CD4-positive, alpha-beta T cell treated with Interferon alpha-2 for 1 hour (primary cell): Measurements from ENCODE around the gene ZNF611.
"Not testable (repeated sequence)": the region's sequence is repeated elsewhere in the genome, so short reads cannot be mapped to it uniquely, and the experiment has no call there.

ENCODE experiments used
- DNase-seq, 2 donors: peaks; one replicate each; pipeline ENCODE4 v3.0.0-alpha.2; 2020 to 2022

ZNF611 gene

GRCh38 chr19:52715902-52716301 lies 18.9 kb downstream of the ZNF611 start:
- DNase-seq, result peak; percentile 26 to 41

- DNase-seq, result not testable (repeated sequence)
Measured at GRCh38 chr19:52715330-52715729, 19.5 kb downstream of the ZNF611 start.

GRCh38 chr19:52713051-52713450 lies 21.8 kb downstream of the ZNF611 start:
- DNase-seq, result not testable (repeated sequence)

GRCh38 chr19:52711661-52712060 lies 23.2 kb downstream of the ZNF611 start:
- not testable (repeated sequence) for DNase-seq

GRCh38 chr19:52710538-52710937 lies 24.3 kb downstream of the ZNF611 start:
- DNase-seq, result no peak

- DNase-seq, result not testable (repeated sequence)
Measured at GRCh38 chr19:52705615-52706014, 29.2 kb downstream of the ZNF611 start.

- DNase-seq, result no peak
Measured at GRCh38 chr19:52703917-52704316, 30.9 kb downstream of the ZNF611 start.

GRCh38 chr19:52700673-52701072 lies 34.2 kb downstream of the ZNF611 start:
- no peak for DNase-seq

GRCh38 chr19:52699555-52699954 lies 35.3 kb downstream of the ZNF611 start:
- DNase-seq, result peak in 1 of 2 donors; percentile 16

- no peak for DNase-seq
Measured at GRCh38 chr19:52695996-52696395, 38.8 kb downstream of the ZNF611 start.

- DNase-seq, result no peak
Measured at GRCh38 chr19:52694921-52695320, 39.9 kb downstream of the ZNF611 start.

GRCh38 chr19:52694281-52694680 lies 40.6 kb downstream of the ZNF611 start:
- DNase-seq, result not testable (repeated sequence)

GRCh38 chr19:52692431-52693008 lies 42.3 kb downstream of the ZNF611 start:
- no peak for DNase-seq

- no peak for DNase-seq
Measured at GRCh38 chr19:52691737-52692136, 43.1 kb downstream of the ZNF611 start.

- DNase-seq, result no peak
Measured at GRCh38 chr19:52691215-52691610, 43.6 kb downstream of the ZNF611 start.

GRCh38 chr19:52690369-52691214 lies 44.3 kb downstream of the ZNF611 start:
- peak; percentile 89 to 92 for DNase-seq

- DNase-seq, result peak in 1 of 2 donors; percentile 1
Measured at GRCh38 chr19:52689843-52690368, 44.9 kb downstream of the ZNF611 start.

- DNase-seq, result not testable (repeated sequence)
Measured at GRCh38 chr19:52688925-52689796, 45.7 kb downstream of the ZNF611 start.

GRCh38 chr19:52688335-52688734 lies 46.5 kb downstream of the ZNF611 start:
- no peak for DNase-seq

- DNase-seq, result no peak
Measured at GRCh38 chr19:52687684-52688083, 47.2 kb downstream of the ZNF611 start.

GRCh38 chr19:52685811-52686210 lies 49.0 kb downstream of the ZNF611 start:
- DNase-seq, result no peak

- not testable (repeated sequence) for DNase-seq
Measured at GRCh38 chr19:52681216-52681615, 53.6 kb downstream of the ZNF611 start.

GRCh38 chr19:52679598-52679997 lies 55.2 kb downstream of the ZNF611 start:
- DNase-seq, result no peak
